NCI-H2107 treated with DMSO at 0.1 percent for 48 hours (cell line): ENCODE data around the gene FRMD4A.
"Not testable (repeated sequence)": the region's sequence is repeated elsewhere in the genome, so short reads cannot be mapped to it uniquely, and the experiment has no call there.

Source experiments
- DNase-seq: peaks from one replicate; lab custom pipeline; 2025; ENCODE audit not compliant: unreplicated experiment; lab: John Stamatoyannopoulos, UW

FRMD4A gene

GRCh38 chr10:14244147-14244546 is 86.6 kb downstream of the FRMD4A start:
- DNase-seq = no peak

- no peak for DNase-seq
These were observed 87.5 kb downstream of the FRMD4A start for GRCh38 chr10:14243221-14243620.

GRCh38 chr10:14241196-14241595 is 89.5 kb downstream of the FRMD4A start:
- no peak for DNase-seq

GRCh38 chr10:14240253-14241189 is 90.2 kb downstream of the FRMD4A start:
- no peak for DNase-seq

GRCh38 chr10:14238659-14239058 is 92.1 kb downstream of the FRMD4A start:
- DNase-seq = not testable (repeated sequence)

- DNase-seq = no peak
These were observed 94.4 kb downstream of the FRMD4A start for GRCh38 chr10:14236341-14236740.

- no peak for DNase-seq
These were observed 95.0 kb downstream of the FRMD4A start for GRCh38 chr10:14235566-14236195.

GRCh38 chr10:14233566-14233965 is 97.2 kb downstream of the FRMD4A start:
- DNase-seq = no peak

- DNase-seq = not testable (repeated sequence)
These were observed 101.9 kb downstream of the FRMD4A start for GRCh38 chr10:14228798-14229197.

- DNase-seq = no peak
These were observed 105.3 kb downstream of the FRMD4A start for GRCh38 chr10:14225379-14225778.

- no peak for DNase-seq
These were observed 110.7 kb downstream of the FRMD4A start for GRCh38 chr10:14220026-14220425.

GRCh38 chr10:14219411-14219810 is 111.3 kb downstream of the FRMD4A start:
- no peak for DNase-seq

- no peak for DNase-seq
These were observed 115.1 kb downstream of the FRMD4A start for GRCh38 chr10:14215641-14216040.

GRCh38 chr10:14213703-14214102 is 117.0 kb downstream of the FRMD4A start:
- not testable (repeated sequence) for DNase-seq

GRCh38 chr10:14211610-14212009 is 119.1 kb downstream of the FRMD4A start:
- DNase-seq = no peak

- DNase-seq = no peak
These were observed 122.5 kb downstream of the FRMD4A start for GRCh38 chr10:14208231-14208630.

GRCh38 chr10:14205233-14205632 is 125.5 kb downstream of the FRMD4A start:
- no peak for DNase-seq

- no peak for DNase-seq
These were observed 129.8 kb downstream of the FRMD4A start for GRCh38 chr10:14200698-14201544.

- DNase-seq = not testable (repeated sequence)
These were observed 131.6 kb downstream of the FRMD4A start for GRCh38 chr10:14199098-14199497.

- DNase-seq = no peak
These were observed 132.6 kb downstream of the FRMD4A start for GRCh38 chr10:14198078-14198477.

GRCh38 chr10:14196113-14196512 is 134.6 kb downstream of the FRMD4A start:
- no peak for DNase-seq
